ENCODE measurements around the gene APOBEC3C.
"Not testable (repeated sequence)": the region's sequence is repeated elsewhere in the genome, so short reads cannot be mapped to it uniquely, and the experiment has no call there.

Gene APOBEC3C

GRCh38 chr22:38981992-38982927 lies 31.8 kb upstream of the APOBEC3C start, which contains the start of gene APOBEC3B:
Gene APOBEC3B (plus strand): TSS chr22:38982347. CDS start chr22:38982454, 107 bp downstream.
- peak; percentile 72 for DNase-seq (ENCODE audit: low spot score)

- no peak for DNase-seq (ENCODE audit: low spot score)
Measured at GRCh38 chr22:38984224-38984623, 29.8 kb upstream of the APOBEC3C start.

- not testable (repeated sequence) for DNase-seq (ENCODE audit: low spot score)
Measured at GRCh38 chr22:38984784-38985757, 29.0 kb upstream of the APOBEC3C start.

- DNase-seq (ENCODE audit: low spot score), result no peak
Measured at GRCh38 chr22:38986629-38987028, 27.4 kb upstream of the APOBEC3C start.

- DNase-seq (ENCODE audit: low spot score), result peak; percentile 11
Measured at GRCh38 chr22:38987171-38987895, 26.7 kb upstream of the APOBEC3C start.

GRCh38 chr22:38989466-38989865 lies 24.6 kb upstream of the APOBEC3C start:
- no peak for DNase-seq (ENCODE audit: low spot score)

- DNase-seq (ENCODE audit: low spot score), result not testable (repeated sequence)
Measured at GRCh38 chr22:38992871-38993371, 21.1 kb upstream of the APOBEC3C start.

- no peak for DNase-seq (ENCODE audit: low spot score)
Measured at GRCh38 chr22:38996105-38996504, 18.0 kb upstream of the APOBEC3C start.

- DNase-seq (ENCODE audit: low spot score), result no peak
Measured at GRCh38 chr22:38997518-38997917, 16.5 kb upstream of the APOBEC3C start.

- DNase-seq (ENCODE audit: low spot score), result peak; percentile 89
Measured at GRCh38 chr22:39003165-39003638, 10.9 kb upstream of the APOBEC3C start.

- DNase-seq (ENCODE audit: low spot score), result no peak
Measured at GRCh38 chr22:39007177-39007576, 6.9 kb upstream of the APOBEC3C start.

GRCh38 chr22:39008271-39008850 lies 5.7 kb upstream of the APOBEC3C start:
- DNase-seq (ENCODE audit: low spot score), result not testable (repeated sequence)

- DNase-seq (ENCODE audit: low spot score), result no peak
Measured at GRCh38 chr22:39010946-39011345, 3.1 kb upstream of the APOBEC3C start.

GRCh38 chr22:39012533-39013511 lies 1.2 kb upstream of the APOBEC3C start:
- no peak for DNase-seq (ENCODE audit: low spot score)

- DNase-seq (ENCODE audit: low spot score), result not testable (repeated sequence)
Measured at GRCh38 chr22:39013561-39013941, 506 bp upstream of the APOBEC3C start.

- not testable (repeated sequence) for DNase-seq (ENCODE audit: low spot score)
Measured at GRCh38 chr22:39014723-39015121, 665 bp downstream of the APOBEC3C start.

- DNase-seq (ENCODE audit: low spot score), result no peak
Measured at GRCh38 chr22:39016592-39016991, 2.5 kb downstream of the APOBEC3C start.

- DNase-seq (ENCODE audit: low spot score), result peak; percentile 37
Measured at GRCh38 chr22:39017596-39018365, 3.7 kb downstream of the APOBEC3C start.

Data from iPS-NIHi11 (cell line).